Ovary (tissue), 3 donors: ENCODE measurements around the gene MGAT4D.

Experiments used
- CTCF ChIP-seq, 3 donors: fragments of 450-650 bp in 2 of 3; fragments of 200-600 bp in 1 of 3; IDR thresholded peaks; one replicate each; pipeline versions ENCODE4 v1.5.1 to v1.8.0; 2016 to 2022; ENCODE audit warnings: antibody characterized with exemption in 3 of 3, mild to moderate bottlenecking in 1 of 3
- POLR2A ChIP-seq: fragments of 450-650 bp; IDR thresholded peaks from one replicate; pipeline ENCODE4 v1.6.1; 2017; ENCODE audit warnings: antibody characterized with exemption, mild to moderate bottlenecking, moderate library complexity
- donor health status: DM: no; HTN: no; CAD: no.

GRCh38 chr4:140515423-140515822 lies 17.3 kb upstream of the MGAT4D start:
- TF ChIP-seq POLR2A (no peak), CTCF (IDR thresholded peaks at IDR 0.05) (no peak)
